ENCODE measurements around the gene RIMS1.

RIMS1 gene

GRCh38 chr6:72219536-72219935 is 333.2 kb downstream of the RIMS1 start:
- TF ChIP-seq CTCF (IDR thresholded peaks at IDR 0.05; ENCODE audit: low read length) = no peak
- TF ChIP-seq EZH2 (IDR thresholded peaks at IDR 0.05; ENCODE audit: borderline replicate concordance, low read length) = no peak
- H3F3A ChIP-seq (ENCODE audit: insufficient read depth, low read length) = no peaks in the 10 kb centered on the region
- H3K27ac ChIP-seq (ENCODE audit: low read depth, low read length, poor library complexity, severe bottlenecking) = no peak overlapping the region

GRCh38 chr6:72238021-72238420 is 351.7 kb downstream of the RIMS1 start:
- no peaks in the 10 kb centered on the region for H3K9me2 ChIP-seq (ENCODE audit: low read depth, low read length)
- no peaks in the 10 kb centered on the region for H3F3A ChIP-seq (ENCODE audit: insufficient read depth, low read length)
- H3K79me2 ChIP-seq (ENCODE audit: insufficient read depth, low read length) = no peaks in the 10 kb centered on the region
- H3K9ac ChIP-seq (ENCODE audit: low read length) = no peak overlapping the region
- no peak overlapping the region for H2AFZ ChIP-seq (ENCODE audit: low read length)
- no peaks in the 10 kb centered on the region for H3K36me3 ChIP-seq (ENCODE audit: insufficient read depth, low read length)
- no peak for TF ChIP-seq EZH2 (IDR thresholded peaks at IDR 0.05; ENCODE audit: borderline replicate concordance, low read length)
- TF ChIP-seq CTCF (IDR thresholded peaks at IDR 0.05; ENCODE audit: low read length) = no peak
- H3K27me3 ChIP-seq (ENCODE audit: insufficient read depth, low read length) = no peaks in the 10 kb centered on the region
- no peak overlapping the region for H3K4me3 ChIP-seq (ENCODE audit: low read depth, low read length, poor library complexity, severe bottlenecking)
- H3K4me2 ChIP-seq (ENCODE audit: low read length) = no peak overlapping the region
- H3K27ac ChIP-seq (ENCODE audit: low read depth, low read length, poor library complexity, severe bottlenecking) = no peak overlapping the region
- no peaks in the 10 kb centered on the region for H3K4me1 ChIP-seq (ENCODE audit: insufficient read depth, low read length, severe bottlenecking)
- no peaks in the 10 kb centered on the region for H4K20me1 ChIP-seq (ENCODE audit: insufficient read depth, low read length)
- H3K9me3 ChIP-seq (ENCODE audit: low read length) = no peaks in the 10 kb centered on the region

More at GRCh38 chr6:72219536-72219935, 333.2 kb downstream of the RIMS1 start:
- no peaks in the 10 kb centered on the region for H3K9me3 ChIP-seq (ENCODE audit: low read length)
- H4K20me1 ChIP-seq (ENCODE audit: insufficient read depth, low read length) = no peaks in the 10 kb centered on the region
- H3K79me2 ChIP-seq (ENCODE audit: insufficient read depth, low read length) = no peaks in the 10 kb centered on the region
- H3K27me3 ChIP-seq (ENCODE audit: insufficient read depth, low read length) = no peaks in the 10 kb centered on the region
- no peak overlapping the region for H2AFZ ChIP-seq (ENCODE audit: low read length)
- no peak overlapping the region for H3K4me2 ChIP-seq (ENCODE audit: low read length)
- no peaks in the 10 kb centered on the region for H3K9me2 ChIP-seq (ENCODE audit: low read depth, low read length)
- no peak overlapping the region for H3K9ac ChIP-seq (ENCODE audit: low read length)
- no peaks in the 10 kb centered on the region for H3K36me3 ChIP-seq (ENCODE audit: insufficient read depth, low read length)
- H3K4me3 ChIP-seq (ENCODE audit: low read depth, low read length, poor library complexity, severe bottlenecking) = no peak overlapping the region
- H3K4me1 ChIP-seq (ENCODE audit: insufficient read depth, low read length, severe bottlenecking) = no peaks in the 10 kb centered on the region

- Histone ChIP-seq H3K9me3 (ENCODE audit: low read length) (no peaks in the 10 kb centered on the region), H3K36me3 (ENCODE audit: insufficient read depth, low read length) (no peaks in the 10 kb centered on the region), H3K9me2 (ENCODE audit: low read depth, low read length) (no peaks in the 10 kb centered on the region), H3K4me2 (ENCODE audit: low read length) (no peak overlapping the region), H3K27ac (ENCODE audit: low read depth, low read length, poor library complexity, severe bottlenecking) (no peak overlapping the region), H3K4me1 (ENCODE audit: insufficient read depth, low read length, severe bottlenecking) (no peaks in the 10 kb centered on the region), H3F3A (ENCODE audit: insufficient read depth, low read length) (no peaks in the 10 kb centered on the region), H3K27me3 (ENCODE audit: insufficient read depth, low read length) (no peaks in the 10 kb centered on the region), H3K9ac (ENCODE audit: low read length) (no peak overlapping the region), H2AFZ (ENCODE audit: low read length) (no peak overlapping the region), H3K4me3 (ENCODE audit: low read depth, low read length, poor library complexity, severe bottlenecking) (no peak overlapping the region), H3K79me2 (ENCODE audit: insufficient read depth, low read length) (no peaks in the 10 kb centered on the region), H4K20me1 (ENCODE audit: insufficient read depth, low read length) (no peaks in the 10 kb centered on the region)
- no peak for TF ChIP-seq EZH2 (IDR thresholded peaks at IDR 0.05; ENCODE audit: borderline replicate concordance, low read length)
- TF ChIP-seq CTCF (IDR thresholded peaks at IDR 0.05; ENCODE audit: low read length) = no peak
These were observed 352.6 kb downstream of the RIMS1 start for GRCh38 chr6:72238900-72239299.

All from OCI-LY1 (cell line).